Transverse colon (tissue), 4 donors: Measurements from ENCODE around the gene NMRAL1. TPM values are rescaled to one million over a fixed set of nuclear protein-coding genes. Genes with fewer than 3 reads are reported as not detected.

Experiments used
- DNase-seq: peaks from one replicate; pipeline ENCODE4 v3.0.0-alpha.2; 2019
- H3K27ac ChIP-seq, 4 donors: fragments of 200-600 bp; sonication (generic); 2 replicates each; pipeline ENCODE4 v1.5.1; 2016 to 2018; ENCODE audit warnings: inconsistent platforms in 4 of 4
- H3K27me3 ChIP-seq: fragments of 200-600 bp; sonication (generic); 2 replicates; pipeline ENCODE4 v1.5.1; 2017; ENCODE audit warnings: inconsistent platforms
- H3K36me3 ChIP-seq, 4 donors: fragments of 200-600 bp; sonication (generic); 2 replicates each; pipeline ENCODE4 v1.5.1; 2017 to 2019; ENCODE audit warnings: inconsistent platforms in 4 of 4
- H3K4me1 ChIP-seq, 4 donors: fragments of 200-600 bp; sonication (generic); 2 replicates each; pipeline ENCODE4 v1.5.1; 2017 to 2020; ENCODE audit warnings: inconsistent platforms in 4 of 4
- H3K4me3 ChIP-seq, 4 donors: fragments of 200-600 bp; sonication (generic); 1 replicate in 1 of 4; 2 replicates in 3 of 4; pipeline versions ENCODE4 v1.5.1 to v1.6.1; 2017 to 2019; ENCODE audit warnings: inconsistent platforms in 4 of 4
- H3K9me3 ChIP-seq, 2 donors: fragments of 200-600 bp; sonication (generic); 2 replicates each; pipeline ENCODE4 v1.5.1; 2017 to 2019; ENCODE audit warnings: inconsistent platforms in 2 of 2
- EP300 ChIP-seq: sonication (generic); formaldehyde crosslinking; IDR thresholded peaks from one replicate; pipeline ENCODE4 v1.6.1; 2017; ENCODE audit warnings: antibody characterized with exemption, low read depth
- POLR2A ChIP-seq: fragments of 450-650 bp; IDR thresholded peaks from one replicate; pipeline ENCODE4 v1.6.1; 2016; ENCODE audit warnings: antibody characterized with exemption, mild to moderate bottlenecking, moderate library complexity
- POLR2AphosphoS5 ChIP-seq, 3 donors: sonication (generic); formaldehyde crosslinking; IDR thresholded peaks; one replicate each; pipeline ENCODE4 v1.6.1; 2016; ENCODE audit warnings: antibody characterized with exemption in 3 of 3
- WGBS, 2 donors: methylation state at CpG; one replicate each; pipeline ENCODE4 v1.1.5; 2018; ENCODE audit warnings: low coverage in 1 of 2; 5-methylcytosine and 5-hydroxymethylcytosine counted together
- in situ Hi-C, 4 donors: fragments of 200-750 bp; cut with MboI; loops; one replicate each; pipeline versions ENCODE4 v1.15.0 to v1.15.1; 2017; ENCODE audit warnings: low sequenced_read_pairs in 3 of 4, low pct_ligation_motif_present in 1 of 4, low pct_unique_long_range_greater_than_20kb in 1 of 4
- intact Hi-C: fragments of 100-400 bp; cut with DNase I; formaldehyde crosslinking; loops from one replicate; pipeline ENCODE4 v1.15.1; 2023; ENCODE audit warnings: low total_unique reads
- total RNA-seq, 4 donors: library from RNA; depleted of rRNA; stranded (reverse); fragments of >200 nt; gene quantifications; one replicate each; pipeline ENCODE4 v1.1.0, GENCODE V29; 2016
- TF ChIP-seq, protein P1 (sequence below), 5 experiments: fragments of 200-600 bp in 3 of 5; fragments of 450-650 bp in 2 of 5; sonication (generic) in 3 of 5; IDR thresholded peaks; 1 replicate in 2 of 5; 2 replicates in 3 of 5; pipeline ENCODE4 v1.5.1; 2016 to 2017; ENCODE audit warnings: antibody characterized with exemption in 5 of 5, inconsistent platforms in 3 of 5, mild to moderate bottlenecking in 2 of 5, moderate library complexity in 1 of 5

The NMRAL1 gene
- total RNA-seq, 4 donors from 2014 or later = 46.0 to 75.9 (median 66.6) TPM

DNA sequence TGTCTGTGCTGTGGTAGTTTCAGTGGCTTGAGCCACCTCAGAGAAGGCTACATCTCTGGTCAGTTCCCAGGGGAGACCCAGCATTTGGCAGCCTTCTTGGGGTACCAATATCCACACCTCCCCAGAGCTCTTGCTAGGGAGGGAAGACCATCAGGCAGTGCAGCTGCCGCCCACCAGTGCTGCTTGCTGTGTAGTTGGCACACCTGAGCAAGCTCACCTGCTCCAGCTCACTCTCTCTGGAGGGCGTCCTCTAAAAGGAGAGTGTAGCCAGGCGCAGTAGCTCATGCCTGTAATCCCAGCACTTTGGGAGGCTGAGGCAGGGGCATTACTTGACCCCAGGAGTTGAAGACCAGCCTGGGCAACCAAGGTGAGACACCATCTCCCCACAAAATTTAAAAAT is 34.4 kb upstream of the NMRAL1 start:
- no peak for TF ChIP-seq POLR2AphosphoS5 (IDR thresholded peaks at IDR 0.05)
- no peak for TF ChIP-seq POLR2A
- no peak for TF ChIP-seq EP300
- TF ChIP-seq, protein P1, sequence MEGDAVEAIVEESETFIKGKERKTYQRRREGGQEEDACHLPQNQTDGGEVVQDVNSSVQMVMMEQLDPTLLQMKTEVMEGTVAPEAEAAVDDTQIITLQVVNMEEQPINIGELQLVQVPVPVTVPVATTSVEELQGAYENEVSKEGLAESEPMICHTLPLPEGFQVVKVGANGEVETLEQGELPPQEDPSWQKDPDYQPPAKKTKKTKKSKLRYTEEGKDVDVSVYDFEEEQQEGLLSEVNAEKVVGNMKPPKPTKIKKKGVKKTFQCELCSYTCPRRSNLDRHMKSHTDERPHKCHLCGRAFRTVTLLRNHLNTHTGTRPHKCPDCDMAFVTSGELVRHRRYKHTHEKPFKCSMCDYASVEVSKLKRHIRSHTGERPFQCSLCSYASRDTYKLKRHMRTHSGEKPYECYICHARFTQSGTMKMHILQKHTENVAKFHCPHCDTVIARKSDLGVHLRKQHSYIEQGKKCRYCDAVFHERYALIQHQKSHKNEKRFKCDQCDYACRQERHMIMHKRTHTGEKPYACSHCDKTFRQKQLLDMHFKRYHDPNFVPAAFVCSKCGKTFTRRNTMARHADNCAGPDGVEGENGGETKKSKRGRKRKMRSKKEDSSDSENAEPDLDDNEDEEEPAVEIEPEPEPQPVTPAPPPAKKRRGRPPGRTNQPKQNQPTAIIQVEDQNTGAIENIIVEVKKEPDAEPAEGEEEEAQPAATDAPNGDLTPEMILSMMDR (IDR thresholded peaks at IDR 0.05) = no peak
- no peak for DNase-seq
- Histone ChIP-seq H3K4me3 (no peak overlapping the region), H3K27ac (no peak overlapping the region), H3K36me3 (peaks cover 0 to 29% (median 8%) of the 10 kb centered on the region in 4 donors), H3K9me3 (no peaks in the 10 kb centered on the region), H3K4me1 (peaks cover 5 to 33% (median 7%) of the 10 kb centered on the region in 4 donors), H3K27me3 (no peaks in the 10 kb centered on the region)
- WGBS, 2 donors = 100% methylated on average over 2 of the region's 3 CpGs; no CpG with 5 or more reads in 1 of the 2 donors
- in situ Hi-C loops = no loop called here
- intact Hi-C loops = loop anchor here (10.0 kb wide), 1 partner anchor 76 kb away; no protein-coding TSS in a partner anchor

DNA sequence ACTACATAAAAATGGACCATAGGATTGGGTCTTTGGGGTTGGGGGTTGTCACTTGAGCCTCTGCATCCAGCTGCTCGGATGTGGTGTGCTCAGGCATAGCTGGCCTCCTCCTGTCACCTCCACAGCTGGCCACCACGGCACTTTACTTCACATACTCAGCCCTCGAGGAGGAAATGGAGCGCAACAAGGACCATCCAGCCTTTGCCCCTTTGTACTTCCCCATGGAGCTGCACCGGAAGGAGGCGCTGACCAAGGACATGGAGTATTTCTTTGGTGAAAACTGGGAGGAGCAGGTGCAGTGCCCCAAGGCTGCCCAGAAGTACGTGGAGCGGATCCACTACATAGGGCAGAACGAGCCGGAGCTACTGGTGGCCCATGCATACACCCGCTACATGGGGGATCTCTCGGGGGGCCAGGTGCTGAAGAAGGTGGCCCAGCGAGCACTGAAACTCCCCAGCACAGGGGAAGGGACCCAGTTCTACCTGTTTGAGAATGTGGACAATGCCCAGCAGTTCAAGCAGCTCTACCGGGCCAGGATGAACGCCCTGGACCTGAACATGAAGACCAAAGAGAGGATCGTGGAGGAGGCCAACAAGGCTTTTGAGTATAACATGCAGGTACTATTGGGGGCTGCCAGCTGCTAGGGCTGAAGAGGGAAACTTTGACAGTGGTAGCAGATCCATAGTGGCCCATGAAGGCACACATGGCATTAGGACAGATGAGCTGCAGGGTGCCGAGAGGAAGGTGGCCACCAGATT is 33.3 kb upstream of the NMRAL1 start:
- Histone ChIP-seq H3K9me3 (no peaks in the 10 kb centered on the region), H3K4me3 (no peak overlapping the region), H3K27ac (no peak overlapping the region), H3K4me1 (peaks cover 5 to 28% (median 7%) of the 10 kb centered on the region in 4 donors), H3K27me3 (no peaks in the 10 kb centered on the region), H3K36me3 (peaks cover 0 to 29% (median 8%) of the 10 kb centered on the region in 4 donors)
- DNase-seq = no peak
- TF ChIP-seq EP300 (no peak), POLR2A (no peak), POLR2AphosphoS5 (IDR thresholded peaks at IDR 0.05) (no peak)
- TF ChIP-seq, protein P1 (IDR thresholded peaks at IDR 0.05) = no peak
- WGBS, 2 donors = 94 to 100% methylated on average over 3 to 17 of the region's 17 CpGs
- in situ Hi-C loops (no loop called here), intact Hi-C loops (loop anchor here (10.0 kb wide), 1 partner anchor 77 kb away; no protein-coding TSS in a partner anchor)

DNA sequence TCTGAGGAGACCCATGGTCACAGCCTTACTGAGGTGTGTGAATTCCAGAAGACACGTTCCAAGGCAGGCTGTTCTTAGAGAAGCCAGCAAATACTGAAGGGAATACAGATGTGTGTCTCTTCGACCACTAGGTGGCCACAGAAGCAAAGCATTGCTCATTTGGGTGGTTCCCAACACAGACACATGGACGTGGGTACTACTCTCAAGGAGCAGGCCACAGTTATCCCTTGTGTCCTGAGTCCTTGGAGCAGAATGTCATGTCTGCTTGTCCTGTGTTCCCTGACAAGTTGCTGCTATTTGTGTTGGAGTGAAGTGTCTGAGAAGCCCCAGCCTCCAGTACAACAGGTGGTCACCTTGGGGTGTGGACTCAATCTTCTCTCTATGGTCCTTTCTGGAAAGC is 32.0 kb upstream of the NMRAL1 start:
- Histone ChIP-seq H3K4me1 (peaks cover 9 to 28% (median 9%) of the 10 kb centered on the region in 4 donors), H3K27ac (peak overlapping the region; percentile 12 to 49 (median 31)), H3K4me3 (no peak overlapping the region), H3K27me3 (no peaks in the 10 kb centered on the region), H3K9me3 (no peaks in the 10 kb centered on the region), H3K36me3 (peaks cover 0 to 29% (median 7%) of the 10 kb centered on the region in 4 donors)
- intact Hi-C loops = loop anchor here (10.0 kb wide), 1 partner anchor 78 kb away; no protein-coding TSS in a partner anchor
- in situ Hi-C loops = no loop called here
- TF ChIP-seq, protein P1 (IDR thresholded peaks at IDR 0.05) = peak; percentile 73 to 86 (median 81)
- TF ChIP-seq POLR2AphosphoS5 (IDR thresholded peaks at IDR 0.05) (peak in 1 of 3 donors; percentile 14), EP300 (no peak), POLR2A (no peak)
- 0% methylated on average over 3 of the region's 3 CpGs; no CpG with 5 or more reads in 1 of the 2 donors for WGBS, 2 donors
- peak; percentile 63 for DNase-seq

DNA sequence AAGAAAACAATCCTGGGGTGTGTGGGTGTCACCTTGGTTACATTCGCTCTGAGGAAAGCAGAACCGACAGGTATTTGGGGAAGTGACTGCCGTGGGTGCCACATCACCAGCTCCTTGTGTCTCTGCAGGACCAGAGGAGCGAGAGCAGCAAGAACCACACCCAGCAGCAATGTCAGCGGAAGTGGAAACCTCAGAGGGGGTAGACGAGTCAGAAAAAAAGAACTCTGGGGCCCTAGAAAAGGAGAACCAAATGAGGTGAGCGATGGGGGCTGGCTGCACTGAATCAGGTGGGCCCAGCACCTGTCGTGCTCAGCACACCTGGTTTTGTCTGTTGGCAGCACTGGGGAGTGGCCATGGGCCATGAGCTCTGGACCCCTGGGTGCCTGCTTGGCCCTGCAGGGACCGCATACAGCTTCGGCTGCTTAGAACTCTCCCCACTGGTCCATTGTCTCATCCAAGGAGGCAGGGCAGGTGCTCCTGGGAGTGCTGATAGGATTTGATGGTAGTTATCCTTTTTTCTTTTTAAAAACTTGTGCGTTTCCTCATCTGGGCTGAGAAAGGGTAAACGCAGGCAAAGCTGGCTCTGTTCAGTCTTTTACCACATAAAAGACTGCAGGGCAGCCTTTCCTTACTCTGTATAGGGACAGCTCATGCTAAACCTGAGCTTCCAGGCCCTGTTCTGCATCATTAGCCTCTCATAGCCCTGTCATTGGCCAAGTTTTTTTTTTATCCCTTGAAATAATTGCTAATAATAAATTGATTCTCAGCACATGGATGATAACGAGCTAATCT is 31.1 kb upstream of the NMRAL1 start:
- 75% methylated on average over 10 to 13 of the region's 13 CpGs for WGBS, 2 donors
- Histone ChIP-seq H3K9me3 (no peaks in the 10 kb centered on the region), H3K36me3 (peaks cover 0 to 29% (median 7%) of the 10 kb centered on the region in 4 donors), H3K27ac (peak overlapping the region; percentile 18 to 57 (median 46)), H3K4me1 (peaks cover 10 to 29% (median 12%) of the 10 kb centered on the region in 4 donors), H3K4me3 (no peak overlapping the region), H3K27me3 (no peaks in the 10 kb centered on the region)
- in situ Hi-C loops (no loop called here), intact Hi-C loops (loop anchor here (10.0 kb wide), 1 partner anchor 79 kb away; no protein-coding TSS in a partner anchor)
- TF ChIP-seq EP300 (no peak), POLR2AphosphoS5 (IDR thresholded peaks at IDR 0.05) (no peak), POLR2A (no peak)
- TF ChIP-seq, protein P1 (IDR thresholded peaks at IDR 0.05) = no peak
- DNase-seq = peak; percentile 67
